HG03025 (cell line): Measurements from ENCODE around the gene BTN3A1.
"Not testable (repeated sequence)": the region's sequence is repeated elsewhere in the genome, so short reads cannot be mapped to it uniquely, and the experiment has no call there.

Experiments
- ATAC-seq: cut with Tn5 transposase; IDR thresholded peaks from one replicate; pipeline ENCODE4 v1.9.1; 2021; ENCODE audit warnings: mild to moderate bottlenecking, moderate library complexity; ENCODE audit not compliant: unreplicated experiment, low FRiP score

Gene BTN3A1

DNA sequence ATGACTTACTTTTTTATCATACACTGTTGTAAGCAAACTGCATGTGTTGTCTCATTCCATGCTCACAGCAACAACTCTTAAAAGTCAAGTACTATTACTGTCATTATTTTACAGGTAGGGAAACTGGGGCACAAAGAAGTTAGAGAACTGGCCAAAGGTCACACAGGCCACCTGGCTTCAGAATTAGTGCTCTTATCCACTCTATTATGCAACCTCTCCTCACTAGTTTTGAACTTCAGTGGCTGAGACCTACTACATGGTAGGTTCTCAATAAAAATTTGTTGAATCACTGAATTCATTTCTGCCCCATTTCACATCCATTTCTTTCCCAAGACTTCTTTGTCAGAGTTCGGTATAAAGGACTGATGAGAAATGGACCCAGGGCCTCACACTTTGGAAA is 35.9 kb downstream of the BTN3A1 start:
- no peak for ATAC-seq

DNA sequence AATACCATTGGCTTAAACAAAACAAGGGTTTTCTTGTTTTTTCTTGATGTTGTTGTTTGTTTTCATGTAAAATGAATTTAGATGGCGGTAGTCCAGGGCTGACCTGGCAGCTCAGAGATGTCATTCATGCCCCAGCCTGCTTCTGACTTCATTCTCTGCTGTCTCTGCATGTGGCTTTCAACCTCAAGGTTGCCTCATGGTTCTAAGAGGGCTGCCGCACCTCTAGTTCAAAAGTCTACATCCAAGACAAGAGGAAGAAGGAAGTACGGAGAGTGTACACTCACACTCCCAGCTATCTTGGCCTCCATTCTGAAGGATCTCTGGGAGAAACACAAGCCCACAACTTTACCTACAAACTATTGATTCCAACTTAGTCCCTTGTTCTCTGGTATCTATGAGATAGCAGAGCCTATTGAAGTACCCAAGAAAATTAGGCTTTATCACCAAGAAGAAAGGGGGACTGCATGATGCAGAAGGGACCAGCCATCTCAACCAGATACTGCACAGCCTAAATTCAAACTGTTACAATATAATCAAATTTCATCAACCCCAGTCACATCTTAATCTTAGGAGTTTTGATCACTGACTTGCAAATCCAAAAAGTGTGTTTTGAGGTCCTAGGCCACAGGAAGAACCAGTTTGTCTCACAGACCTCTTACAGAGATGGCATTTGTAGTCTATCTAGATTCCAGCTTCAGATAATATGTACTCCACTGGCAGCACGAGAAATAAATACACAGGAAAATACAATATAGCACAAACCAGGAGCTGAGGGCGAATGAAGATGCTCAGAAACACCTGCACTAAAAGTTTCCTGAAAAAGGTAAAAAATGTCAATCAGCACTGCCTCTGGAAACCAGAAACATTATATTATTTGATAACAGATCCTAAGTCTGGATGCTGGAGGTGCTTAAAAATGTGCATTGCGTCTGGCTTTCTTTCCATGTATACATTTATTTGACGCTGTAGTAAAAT is 37.4 kb downstream of the BTN3A1 start:
- no peak for ATAC-seq

DNA sequence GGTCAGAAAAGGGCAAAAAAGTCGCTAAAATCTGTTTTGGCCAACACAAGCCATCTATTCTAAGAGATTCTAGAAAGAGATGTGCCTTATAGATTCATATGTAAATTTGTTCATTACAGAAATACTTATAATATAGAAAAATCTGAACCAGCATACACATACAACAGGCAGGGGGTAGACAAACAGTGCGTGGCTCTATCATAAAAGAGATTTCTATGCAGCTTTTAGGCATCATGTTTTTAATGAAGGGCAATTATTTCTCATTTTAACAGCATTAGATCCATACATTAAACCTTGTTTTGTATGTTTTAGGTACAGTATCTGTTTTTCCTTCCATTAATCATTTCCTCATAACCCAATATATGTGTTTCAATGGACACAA is 38.9 kb downstream of the BTN3A1 start:
- no peak for ATAC-seq

DNA sequence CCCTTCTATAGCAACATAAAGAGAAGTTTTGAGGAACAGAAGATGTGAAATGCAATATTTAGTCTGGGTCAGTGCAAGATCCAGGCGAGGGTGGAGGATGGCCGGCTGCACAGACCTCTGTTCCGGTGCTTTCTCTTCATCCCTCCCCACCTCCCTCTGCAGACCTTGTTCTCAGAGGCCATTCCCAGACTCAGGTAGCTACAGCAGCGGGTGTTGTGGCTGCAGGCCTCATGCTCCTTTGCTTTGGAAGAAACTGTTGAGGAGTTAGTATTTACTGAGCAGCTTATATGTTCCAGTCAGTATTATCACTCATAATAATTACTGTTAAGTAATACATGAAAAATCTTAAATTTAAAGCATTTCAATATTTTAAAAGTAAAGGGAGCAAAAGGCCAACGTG is 39.9 kb downstream of the BTN3A1 start:
- ATAC-seq: no peak

DNA sequence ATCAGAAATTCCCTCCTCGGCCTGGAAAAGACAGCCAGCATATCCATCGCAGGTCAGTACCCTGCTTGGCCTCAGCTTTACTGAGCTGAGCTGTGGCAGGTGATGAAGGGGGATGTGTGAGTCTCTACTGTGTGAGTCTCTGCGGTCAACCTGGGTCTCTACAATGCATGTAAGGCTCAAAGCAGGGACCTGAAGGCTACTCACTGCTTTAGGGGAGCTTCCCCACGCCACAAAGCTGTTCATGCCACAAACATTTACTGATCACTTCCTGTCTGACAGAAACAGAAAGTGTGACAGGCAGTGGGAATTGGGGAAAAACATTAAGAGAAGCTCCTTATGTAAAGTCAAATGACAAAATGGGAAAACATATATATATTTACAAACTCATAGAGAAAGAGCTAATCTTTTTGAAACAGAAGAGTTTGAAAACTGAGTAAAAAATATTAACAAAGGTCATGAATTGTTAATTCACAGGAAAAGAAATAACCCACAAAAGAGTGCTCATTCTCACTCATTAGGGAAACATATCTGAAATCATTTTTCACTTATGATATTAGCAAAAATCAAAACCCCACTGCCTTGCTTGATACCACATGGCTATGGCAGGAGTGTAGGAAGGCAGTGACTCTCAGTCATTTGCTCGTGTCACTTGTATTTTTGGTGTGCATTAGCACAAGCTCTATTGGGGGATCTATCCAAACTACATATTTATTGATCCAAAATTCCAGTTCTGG is 44.0 kb downstream of the BTN3A1 start:
- no peak for ATAC-seq

DNA sequence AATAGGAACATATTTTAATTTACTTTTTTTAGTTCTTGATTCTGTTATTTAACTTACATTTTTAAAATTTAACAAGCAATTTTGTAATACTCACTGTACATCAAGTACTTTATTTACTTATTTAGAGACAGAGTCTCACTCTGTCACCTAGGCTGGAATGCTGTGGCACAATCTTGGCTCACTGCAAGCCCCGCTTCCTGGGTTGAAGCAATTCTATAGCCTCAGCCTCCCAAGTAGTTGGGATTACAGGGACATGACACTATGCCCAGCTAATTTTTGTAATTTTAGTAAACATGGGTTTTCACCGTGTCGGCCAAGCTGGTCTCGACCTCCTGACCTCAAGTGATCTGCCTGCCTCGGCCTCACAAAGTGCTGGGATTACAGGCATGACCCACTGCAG is 45.2 kb downstream of the BTN3A1 start:
- no peak for ATAC-seq

GRCh38 chr6:26450240-26450639 is 48.2 kb downstream of the BTN3A1 start:
- ATAC-seq: no peak

DNA sequence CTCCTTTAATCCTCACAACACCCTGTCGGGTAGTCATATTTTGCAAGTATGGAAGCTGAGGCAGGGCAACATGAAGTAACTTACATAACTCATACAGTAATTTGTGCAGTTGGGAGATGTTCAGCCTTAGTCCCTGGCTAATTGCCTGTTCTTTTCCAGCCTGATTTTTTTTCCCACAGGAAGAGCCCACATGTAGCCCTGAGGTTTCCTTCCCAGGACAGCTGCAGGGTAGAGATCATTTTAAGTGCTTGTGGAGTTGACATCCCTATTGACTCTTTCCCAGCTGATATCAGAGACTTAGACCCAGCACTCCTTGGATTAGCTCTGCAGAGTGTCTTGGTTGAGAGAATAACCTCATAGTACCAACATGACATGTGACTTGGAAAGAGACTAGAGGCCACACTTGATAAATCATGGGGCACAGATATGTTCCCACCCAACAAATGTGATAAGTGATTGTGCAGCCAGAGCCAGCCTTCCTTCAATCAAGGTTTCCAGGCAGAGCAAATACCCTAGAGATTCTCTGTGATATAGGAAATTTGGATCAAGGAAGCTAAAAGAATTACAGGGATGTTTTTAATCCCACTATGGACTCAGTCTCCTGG is 50.7 kb downstream of the BTN3A1 start:
- no peak for ATAC-seq

DNA sequence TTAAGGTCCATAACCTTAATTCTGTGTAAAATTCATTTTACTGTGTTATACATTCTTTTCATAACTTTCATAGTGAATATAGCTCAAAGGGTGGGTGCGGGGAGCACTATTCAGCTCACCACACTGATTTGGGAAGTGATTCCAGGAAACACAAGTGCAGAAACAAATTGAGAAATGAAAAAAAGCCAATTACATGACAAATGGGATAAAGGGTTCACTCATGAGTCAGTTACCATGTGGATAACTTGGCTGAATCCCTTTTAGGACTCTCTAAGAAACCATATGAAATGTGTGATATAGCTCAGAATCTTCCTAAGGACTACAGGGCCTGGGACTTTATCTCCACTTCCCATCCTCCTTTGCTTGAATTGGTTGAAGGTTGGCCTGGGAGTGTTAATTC is 52.6 kb downstream of the BTN3A1 start:
- ATAC-seq: no peak

GRCh38 chr6:26455357-26455970 is 53.4 kb downstream of the BTN3A1 start:
- no peak for ATAC-seq

- ATAC-seq: no peak
Measured at GRCh38 chr6:26457264-26457805, 55.3 kb downstream of the BTN3A1 start.

DNA sequence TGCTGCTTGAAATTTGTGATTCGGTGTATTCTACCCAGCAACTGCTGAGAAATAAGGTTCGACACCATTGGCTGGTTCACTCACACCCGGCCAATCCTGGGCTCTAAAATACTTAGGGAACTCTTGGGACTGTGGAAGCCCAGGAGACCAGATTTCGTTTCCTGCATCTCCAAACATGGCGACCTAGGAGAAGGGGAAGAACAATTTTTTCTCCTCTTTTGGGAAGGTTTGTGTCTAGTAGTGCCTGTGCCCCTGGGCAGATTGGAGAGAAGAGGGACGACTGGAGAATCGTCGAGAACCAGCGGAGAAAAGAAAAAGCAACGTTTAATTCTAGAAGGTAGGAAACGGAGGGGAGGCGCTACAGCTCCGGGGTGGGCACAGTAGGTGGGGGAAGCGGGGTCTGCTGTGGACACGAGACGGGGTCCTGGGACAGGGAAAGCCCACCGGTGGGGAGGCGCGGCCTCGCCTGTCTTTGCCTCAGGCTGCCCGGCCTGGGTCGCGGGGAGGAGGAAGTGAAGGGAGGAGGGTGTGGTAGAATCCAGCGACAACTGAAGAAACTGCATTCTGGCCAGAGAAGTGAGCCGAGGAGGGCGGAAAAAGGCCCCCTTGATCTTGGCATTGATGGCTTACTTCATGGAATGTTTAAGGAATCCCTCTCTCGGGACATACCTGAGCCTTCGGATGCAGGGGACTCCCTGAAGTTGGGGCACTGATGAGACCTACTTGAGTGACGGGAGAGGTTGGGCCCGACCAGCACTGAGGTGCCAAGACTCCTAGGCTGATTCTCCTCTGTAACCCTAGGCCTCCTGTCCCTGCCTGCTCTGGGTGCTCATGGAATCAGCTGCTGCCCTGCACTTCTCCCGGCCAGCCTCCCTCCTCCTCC is 56.0 kb downstream of the BTN3A1 start, which contains the start of gene BTN2A1:
BTN2A1 (plus strand) TSS at position 150 of the 883 bp plus-strand sequence; CDS start at position 832, 682 bp downstream.
- peak; percentile 97 for ATAC-seq

- no peak for ATAC-seq
Measured at GRCh38 chr6:26459023-26459810, 57.1 kb downstream of the BTN3A1 start.

- not testable (repeated sequence) for ATAC-seq
Measured at GRCh38 chr6:26461353-26461752, 59.3 kb downstream of the BTN3A1 start.

DNA sequence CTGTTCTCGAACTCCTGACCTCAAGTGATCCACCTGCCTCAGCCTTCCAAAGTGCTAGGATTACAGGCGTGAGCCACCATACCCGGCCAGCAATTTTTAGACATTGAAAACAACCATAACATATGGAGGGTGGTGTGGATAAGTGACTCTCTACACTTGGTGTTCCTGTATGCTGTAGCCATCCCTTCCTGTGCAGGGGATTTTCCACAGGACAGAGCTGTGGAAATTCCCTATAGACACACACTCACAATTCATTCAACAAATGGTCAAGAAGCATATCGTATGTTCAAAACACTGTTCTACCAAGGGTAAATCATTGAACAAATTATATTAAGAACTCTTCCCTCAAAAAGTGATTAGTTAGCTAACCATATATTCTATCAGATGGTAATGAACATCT is 61.9 kb downstream of the BTN3A1 start:
- ATAC-seq: no peak

DNA sequence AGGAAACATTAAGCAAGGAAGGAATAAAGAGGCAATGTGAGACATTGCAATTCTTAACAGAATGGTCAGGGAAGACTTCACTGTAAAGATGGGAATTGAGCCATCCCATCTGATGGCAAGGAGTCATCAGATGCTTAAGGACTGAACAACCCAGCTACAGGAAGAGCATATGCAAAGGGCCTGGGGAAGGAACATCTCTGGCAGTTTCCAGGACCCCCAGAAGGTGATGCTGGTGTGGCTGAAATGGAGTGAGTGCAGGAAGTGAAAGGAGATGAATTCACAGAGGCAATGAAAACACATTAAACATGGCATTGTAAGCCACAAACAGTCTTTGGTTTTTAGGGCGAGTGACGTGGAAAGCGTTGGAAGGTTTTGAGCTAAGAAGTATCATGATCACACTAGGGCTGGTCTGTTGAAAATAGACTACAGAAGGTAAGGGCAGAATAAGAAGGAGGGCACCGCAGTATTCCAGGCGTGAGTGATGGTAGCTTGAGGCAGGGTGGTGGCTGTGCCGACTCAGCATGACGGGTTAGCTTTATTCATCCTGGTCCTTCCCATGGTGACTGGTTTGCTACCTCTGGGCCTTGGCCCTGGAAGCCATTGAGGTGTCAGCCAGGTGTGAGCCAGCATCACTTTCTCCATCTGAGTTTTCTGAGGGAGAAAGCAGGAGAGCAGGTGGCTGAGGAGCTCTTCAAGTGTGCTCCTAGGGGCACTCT is 62.5 kb downstream of the BTN3A1 start:
- no peak for ATAC-seq
